Keratinocyte (primary cell): Measurements from ENCODE around the gene MYOM1. TPM values are rescaled to one million over a fixed set of nuclear protein-coding genes. Genes with fewer than 3 reads are reported as not detected.

Source experiments
- DNase-seq: peaks from one replicate; pipeline ENCODE4 v3.0.0-alpha.2; 2011; ENCODE audit warnings: low read depth, missing footprints, low spot score
- FAIRE-seq: peaks from 2 replicates; lab custom pipeline; 2011; peaks lifted over from hg19 to GRCh38; lab: Jason Lieb, UNC
- H2AFZ ChIP-seq: 2 replicates; pipeline ENCODE4 v1.6.0; 2012; ENCODE audit warnings: low read length, control low read depth, inconsistent platforms; ENCODE audit not compliant: control insufficient read depth
- H3K27ac ChIP-seq: 2 replicates; pipeline ENCODE4 v1.5.1; 2011; ENCODE audit warnings: low read length; ENCODE audit not compliant: control insufficient read depth, insufficient read depth
- H3K27me3 ChIP-seq: 3 replicates; pipeline ENCODE4 v1.6.0; 2011; ENCODE audit warnings: low read length; ENCODE audit not compliant: control insufficient read depth, insufficient read depth; ENCODE audit errors: extremely low read depth
- H3K36me3 ChIP-seq, 2 experiments: 2 replicates in 1 of 2; 3 replicates in 1 of 2; pipeline ENCODE4 v1.5.1; 2011; ENCODE audit warnings: low read length in 2 of 2, mild to moderate bottlenecking in 1 of 2; ENCODE audit not compliant: control insufficient read depth in 2 of 2, insufficient read depth in 2 of 2; ENCODE audit errors: extremely low read depth in 1 of 2
- H3K4me1 ChIP-seq: 3 replicates; pipeline ENCODE4 v1.5.1; 2011; ENCODE audit warnings: low read length; ENCODE audit not compliant: control insufficient read depth, insufficient read depth; ENCODE audit errors: extremely low read depth
- H3K4me2 ChIP-seq: 3 replicates; pipeline ENCODE4 v1.6.0; 2011; ENCODE audit warnings: low read depth, low read length; ENCODE audit not compliant: control insufficient read depth, insufficient read depth; ENCODE audit errors: extremely low read depth
- H3K4me3 ChIP-seq, 3 experiments: fragments of 200-600 bp in 1 of 3; sonication (generic) in 1 of 3; 2 replicates in 2 of 3; 3 replicates in 1 of 3; pipeline ENCODE4 v1.5.1; 2011 to 2016; ENCODE audit warnings: low read length in 3 of 3, mild to moderate bottlenecking in 3 of 3, control low read depth in 2 of 3, inconsistent platforms in 1 of 3, low read depth in 1 of 3, mixed read lengths in 1 of 3, mixed run types in 1 of 3, moderate library complexity in 1 of 3; ENCODE audit not compliant: control insufficient read depth in 2 of 3, insufficient read depth in 2 of 3; ENCODE audit errors: extremely low read depth in 1 of 3
- H3K79me2 ChIP-seq: 2 replicates; pipeline ENCODE4 v1.6.0; 2012; ENCODE audit warnings: low read length; ENCODE audit not compliant: control insufficient read depth, insufficient read depth
- H3K9ac ChIP-seq: 3 replicates; pipeline ENCODE4 v1.6.0; 2011; ENCODE audit warnings: low read length; ENCODE audit not compliant: control insufficient read depth, insufficient read depth; ENCODE audit errors: extremely low read depth
- H3K9me1 ChIP-seq: 3 replicates; pipeline ENCODE4 v1.6.0; 2011; ENCODE audit warnings: low read length; ENCODE audit not compliant: control insufficient read depth, insufficient read depth; ENCODE audit errors: extremely low read depth
- H3K9me3 ChIP-seq: 2 replicates; pipeline ENCODE4 v1.5.1; 2012; ENCODE audit warnings: low read depth, low read length; ENCODE audit not compliant: control insufficient read depth
- H4K20me1 ChIP-seq: 3 replicates; pipeline ENCODE4 v1.6.0; 2011; ENCODE audit warnings: low read length; ENCODE audit not compliant: control insufficient read depth, insufficient read depth; ENCODE audit errors: extremely low read depth
- CTCF ChIP-seq, 3 experiments: IDR thresholded peaks in 1 of 3; conservative IDR thresholded peaks in 1 of 3; optimal IDR thresholded peaks in 1 of 3; 2 replicates in 2 of 3; 3 replicates in 1 of 3; pipeline versions ENCODE3 to v1.5.1; 2011; ENCODE audit warnings: low read length in 3 of 3, mild to moderate bottlenecking in 3 of 3, moderate library complexity in 2 of 3, control low read depth in 1 of 3, inconsistent platforms in 1 of 3; ENCODE audit not compliant: insufficient read depth in 2 of 3; ENCODE audit errors: extremely low read depth in 1 of 3
- EZH2 ChIP-seq: IDR thresholded peaks from one replicate; pipeline ENCODE4 v1.6.1; 2012; ENCODE audit warnings: inconsistent platforms, mild to moderate bottlenecking, low read length, moderate library complexity
- dilution Hi-C: fragments of 300-500 bp; cut with MboI; formaldehyde crosslinking; loops from one replicate; pipeline ENCODE4 v1.7.0; 2020; ENCODE audit warnings: low sequenced_read_pairs; ENCODE audit not compliant: extremely low pct_ligation_motif_present
- polyA plus RNA-seq, 5 experiments: library from polyadenylated mRNA; depleted of rRNA in 3 of 5; stranded (reverse) in 3 of 5; stranded (forward) in 1 of 5; unstranded in 1 of 5; fragments of >200 nt; gene quantifications; 1 replicate in 1 of 5; 2 replicates in 3 of 5; 3 replicates in 1 of 5; pipeline versions ENCODE4 v1.2.1 to v1.2.3, GENCODE V29; 2011 to 2012; ENCODE audit warnings: missing spikeins in 2 of 5, low read depth in 1 of 5, low replicate concordance in 1 of 5

Gene MYOM1
- polyA plus RNA-seq, 1 donor (not counting 4 experiments of a cell fraction or from before 2014, with no cell fraction given) = 0.03 TPM

DNA sequence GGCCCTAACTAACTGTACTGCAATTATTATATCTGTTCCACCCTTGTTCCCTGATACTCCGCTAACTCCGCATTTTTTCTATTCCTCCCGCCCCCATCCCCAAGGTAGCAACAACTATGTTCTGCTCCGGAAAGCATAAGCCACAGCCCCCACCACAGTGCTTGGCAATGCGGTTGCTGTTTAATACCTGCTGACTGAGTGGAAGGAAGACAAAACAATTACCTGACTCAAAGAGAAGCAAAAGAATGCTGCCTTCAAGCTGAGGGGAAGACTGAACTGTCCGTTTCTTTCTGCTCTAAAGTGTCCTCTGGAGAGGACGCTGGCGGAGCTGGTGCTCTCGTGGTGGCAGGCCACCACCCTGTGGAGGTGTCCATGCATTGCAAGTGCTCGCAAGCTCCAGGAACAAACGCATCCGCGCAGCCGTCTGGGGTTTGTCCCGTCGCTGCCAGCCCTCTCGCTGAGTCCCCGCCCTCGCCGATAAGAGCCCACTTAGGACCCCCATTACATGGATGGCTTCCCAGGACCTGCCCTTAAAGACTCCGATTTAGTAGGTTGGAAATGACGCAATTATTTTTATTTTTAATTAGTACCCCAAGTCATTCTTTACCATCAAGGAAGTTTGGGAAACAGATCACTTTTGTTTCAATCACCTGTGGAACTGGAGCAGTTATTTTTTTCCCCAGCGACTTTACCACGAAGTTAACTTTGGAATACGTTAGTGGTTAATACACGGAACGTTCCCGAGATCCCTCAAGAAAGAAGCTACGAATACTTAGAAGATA, 26.3 kb upstream of the MYOM1 start:
- Histone ChIP-seq H3K9me1 (no peaks in the 10 kb centered on the region), H2AFZ (peak overlapping the region; percentile 78), H3K27me3 (no peaks in the 10 kb centered on the region), H3K4me3 (peak overlapping the region; percentile 94 to 97 (median 96)), H3K4me2 (peak overlapping the region; percentile 91), H4K20me1 (peaks cover 3% of the 10 kb centered on the region), H3K9me3 (no peaks in the 10 kb centered on the region), H3K27ac (peak overlapping the region; percentile 99), H3K36me3 (peaks cover 1 to 12% of the 10 kb centered on the region in 2 experiments), H3K79me2 (peaks cover 35% of the 10 kb centered on the region), H3K4me1 (peaks cover 31% of the 10 kb centered on the region), H3K9ac (peak overlapping the region; percentile 98)
- peak; percentile 96 to 98 (median 96) for TF ChIP-seq CTCF (optimal IDR thresholded peaks at IDR 0.05 in 1 of 3, IDR thresholded peaks at IDR 0.05 in 1 of 3, conservative IDR thresholded peaks at IDR 0.05 in 1 of 3; ENCODE audit: extremely low read depth in 1 of 3, insufficient read depth in 2 of 3, low read length in 3 of 3)
- no peak for TF ChIP-seq EZH2
- peak; percentile 65 for FAIRE-seq
- dilution Hi-C loops = no loop called here
- no peak for DNase-seq

DNA sequence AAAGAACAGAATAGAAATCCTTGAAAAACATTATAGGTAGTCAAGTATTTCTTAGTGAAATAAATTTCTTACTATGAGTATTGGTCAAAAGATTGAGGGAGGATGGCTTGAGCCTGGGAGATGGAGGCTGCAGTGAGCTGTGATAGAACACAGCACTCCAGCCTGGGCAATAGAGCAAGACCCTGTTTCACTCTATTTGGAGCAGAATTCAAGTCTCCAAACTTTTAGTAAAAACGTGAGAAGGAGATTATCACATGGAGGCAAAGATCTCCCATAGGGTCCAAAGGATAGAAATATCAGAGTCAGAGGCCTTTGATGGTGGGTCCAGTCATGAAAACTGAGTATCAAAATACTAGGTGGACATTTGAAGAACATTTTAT, 25.4 kb upstream of the MYOM1 start:
- Histone ChIP-seq H3K9me1 (no peaks in the 10 kb centered on the region), H3K27ac (no peak overlapping the region), H3K36me3 (peaks cover 0 to 7% of the 10 kb centered on the region in 2 experiments), H3K4me1 (peaks cover 22% of the 10 kb centered on the region), H3K79me2 (peaks cover 26% of the 10 kb centered on the region), H4K20me1 (peaks cover 1% of the 10 kb centered on the region), H3K9ac (no peak overlapping the region), H3K4me2 (peak overlapping the region; percentile 91), H3K4me3 (no peak overlapping the region), H3K9me3 (no peaks in the 10 kb centered on the region), H3K27me3 (no peaks in the 10 kb centered on the region), H2AFZ (no peak overlapping the region)
- dilution Hi-C loops = no loop called here
- FAIRE-seq = no peak
- no peak for TF ChIP-seq EZH2
- no peak for TF ChIP-seq CTCF (optimal IDR thresholded peaks at IDR 0.05 in 1 of 3, IDR thresholded peaks at IDR 0.05 in 1 of 3, conservative IDR thresholded peaks at IDR 0.05 in 1 of 3; ENCODE audit: extremely low read depth in 1 of 3, insufficient read depth in 2 of 3, low read length in 3 of 3)
- DNase-seq = no peak
